Measurements from ENCODE around the gene HADHA. TPM values are rescaled to one million over a fixed set of nuclear protein-coding genes. Genes with fewer than 3 reads are reported as not detected.

Gene HADHA
- total RNA-seq, 1 experiment from 2014 or later, result 112 TPM

DNA sequence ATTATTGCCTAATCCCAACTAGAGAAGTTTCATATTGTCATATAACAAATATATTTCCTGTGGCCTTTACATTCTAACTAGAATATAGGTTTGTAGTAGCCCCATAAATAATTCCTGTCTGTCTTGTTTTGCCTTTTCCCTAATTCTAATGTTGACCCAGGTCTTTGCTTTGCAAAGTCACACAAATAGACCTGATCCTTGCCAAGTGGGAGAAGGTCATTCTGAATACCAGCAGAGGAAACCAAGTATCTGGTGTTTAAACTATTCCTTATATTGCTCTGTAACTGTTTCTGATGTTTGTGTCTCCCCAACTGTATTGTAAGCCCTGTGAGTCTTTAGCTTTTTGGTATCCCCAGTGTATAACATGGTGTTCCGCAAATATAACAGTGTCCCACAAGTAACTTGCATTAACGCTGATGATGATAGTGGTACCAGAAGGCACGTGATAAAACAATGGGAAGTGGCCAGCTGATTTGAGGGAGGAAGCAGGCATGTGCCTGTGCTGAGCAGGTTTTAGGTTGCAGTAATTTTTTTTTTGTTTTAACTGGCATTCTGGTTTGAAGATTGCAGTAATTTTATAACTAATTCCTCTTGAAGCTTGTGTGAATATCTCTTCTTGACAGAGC is 11.4 kb upstream of the HADHA start:
- Histone ChIP-seq H4K91ac (ENCODE audit: insufficient read length, low read depth, low read length) (no peak overlapping the region), H3K23ac (ENCODE audit: insufficient read length, low read depth, low read length) (no peak overlapping the region), H4K5ac (ENCODE audit: insufficient read length, low read depth, low read length) (no peak overlapping the region), H2BK5ac (ENCODE audit: insufficient read length, low read length) (no peak overlapping the region), H3K23me2 (ENCODE audit: insufficient read length, low read depth, low read length, poor library complexity, severe bottlenecking) (no peaks in the 10 kb centered on the region), H3K4me2 (ENCODE audit: insufficient read depth, insufficient read length, low read length) (no peak overlapping the region), H4K20me1 (ENCODE audit: control insufficient read depth, insufficient read depth, insufficient read length) (no peaks in the 10 kb centered on the region), H2BK12ac (ENCODE audit: insufficient read length, low read depth, low read length) (no peak overlapping the region), H3T11ph (ENCODE audit: low read length) (no peak overlapping the region), H3K14ac (ENCODE audit: insufficient read depth, low read length) (no peak overlapping the region), H3K27ac (ENCODE audit: insufficient read length, low read depth, low read length) (no peak overlapping the region), H3K9ac (ENCODE audit: extremely low read depth, insufficient read length, low read length) (no peak overlapping the region), H3K4ac (ENCODE audit: low read depth, low read length) (no peak overlapping the region), H3K56ac (ENCODE audit: insufficient read length, low read depth, low read length) (no peak overlapping the region), H2BK20ac (ENCODE audit: low read depth, low read length, poor library complexity, severe bottlenecking) (no peak overlapping the region), H3K79me1 (ENCODE audit: insufficient read depth, low read depth, low read length, poor library complexity, severe bottlenecking) (no peaks in the 10 kb centered on the region), H2AK5ac (ENCODE audit: insufficient read length, low read length) (no peak overlapping the region), H4K8ac (replicated peaks; ENCODE audit: insufficient read length, low read depth, low read length) (no peak overlapping the region), H3K79me2 (ENCODE audit: insufficient read depth, low read length) (no peaks in the 10 kb centered on the region), H2AFZ (ENCODE audit: low read length) (no peak overlapping the region), H2BK120ac (ENCODE audit: low read depth, low read length, poor library complexity, severe bottlenecking) (no peak overlapping the region), H3K4me1 (ENCODE audit: insufficient read depth, low read length) (no peaks in the 10 kb centered on the region), H3K18ac (ENCODE audit: insufficient read length, low read depth, low read length) (no peak overlapping the region), H3K9me3 (ENCODE audit: control insufficient read depth, low read depth, low read length) (no peaks in the 10 kb centered on the region), H2BK15ac (ENCODE audit: low read depth, low read length) (no peak overlapping the region), H3K27me3 (ENCODE audit: insufficient read depth, low read length) (no peaks in the 10 kb centered on the region)
- no peaks in the 10 kb centered on the region for H3K27me3 Mint-ChIP-seq (ENCODE audit: low read depth)
- no peak for DNase-seq
- H3K4me1 Mint-ChIP-seq, result no peaks in the 10 kb centered on the region
- H3K4me3 Mint-ChIP-seq, result no peak overlapping the region
- no peaks in the 10 kb centered on the region; a peak in 1 of 5 replicates for H3K9me3 Mint-ChIP-seq
- no peak overlapping the region for H3K27ac Mint-ChIP-seq
- TF ChIP-seq, protein P1, sequence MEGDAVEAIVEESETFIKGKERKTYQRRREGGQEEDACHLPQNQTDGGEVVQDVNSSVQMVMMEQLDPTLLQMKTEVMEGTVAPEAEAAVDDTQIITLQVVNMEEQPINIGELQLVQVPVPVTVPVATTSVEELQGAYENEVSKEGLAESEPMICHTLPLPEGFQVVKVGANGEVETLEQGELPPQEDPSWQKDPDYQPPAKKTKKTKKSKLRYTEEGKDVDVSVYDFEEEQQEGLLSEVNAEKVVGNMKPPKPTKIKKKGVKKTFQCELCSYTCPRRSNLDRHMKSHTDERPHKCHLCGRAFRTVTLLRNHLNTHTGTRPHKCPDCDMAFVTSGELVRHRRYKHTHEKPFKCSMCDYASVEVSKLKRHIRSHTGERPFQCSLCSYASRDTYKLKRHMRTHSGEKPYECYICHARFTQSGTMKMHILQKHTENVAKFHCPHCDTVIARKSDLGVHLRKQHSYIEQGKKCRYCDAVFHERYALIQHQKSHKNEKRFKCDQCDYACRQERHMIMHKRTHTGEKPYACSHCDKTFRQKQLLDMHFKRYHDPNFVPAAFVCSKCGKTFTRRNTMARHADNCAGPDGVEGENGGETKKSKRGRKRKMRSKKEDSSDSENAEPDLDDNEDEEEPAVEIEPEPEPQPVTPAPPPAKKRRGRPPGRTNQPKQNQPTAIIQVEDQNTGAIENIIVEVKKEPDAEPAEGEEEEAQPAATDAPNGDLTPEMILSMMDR (conservative IDR thresholded peaks at IDR 0.05), result no peak
- H3K36me3 Mint-ChIP-seq (ENCODE audit: insufficient read depth in 1 of 3, low read depth in 3 of 3), result peaks cover 7 to 32% (median 10%) of the 10 kb centered on the region in 3 experiments; a peak in 6 of 7 replicates
- no CpG with 5 or more reads among the region's 3 CpGs for WGBS (ENCODE audit: extremely low coverage, insufficient read length, low lambda C conversion rate)

Measured in H9 (cell line).